ENCODE measurements around the gene LRRC7.
A peak's percentile ranks its signal among the peaks of the same experiment; 100 is the strongest.

The LRRC7 gene

DNA sequence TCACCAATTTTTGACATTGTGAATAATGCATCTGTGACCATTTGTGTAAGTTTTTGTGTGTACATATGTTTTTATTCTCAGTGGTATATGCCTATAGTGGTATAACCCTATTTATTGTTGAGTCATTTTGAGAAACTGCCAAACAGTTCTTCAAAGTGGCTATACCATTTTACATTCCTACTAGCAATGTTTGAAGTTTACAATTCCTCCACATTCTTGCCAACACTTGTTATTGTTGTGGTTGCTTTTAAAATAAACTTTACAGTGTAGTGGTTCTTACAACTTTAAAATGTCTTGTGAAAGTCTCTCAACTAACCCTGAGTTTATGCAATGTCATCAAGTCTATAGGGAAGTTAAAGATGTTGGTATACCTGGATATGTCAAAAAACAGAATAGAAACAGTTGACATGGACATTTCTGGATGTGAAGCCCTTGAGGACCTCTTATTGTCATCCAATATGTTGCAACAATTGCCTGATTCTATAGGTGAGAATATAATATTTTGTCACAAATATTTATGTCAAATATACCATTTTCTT is 418.2 kb downstream of the LRRC7 start:
- no peak for DNase-seq
- in situ Hi-C loops (cut with HindIII; ENCODE audit: low pct_ligation_motif_present, low pct_unique_long_range_greater_than_20kb, low sequenced_read_pairs), result no loop called here

DNA sequence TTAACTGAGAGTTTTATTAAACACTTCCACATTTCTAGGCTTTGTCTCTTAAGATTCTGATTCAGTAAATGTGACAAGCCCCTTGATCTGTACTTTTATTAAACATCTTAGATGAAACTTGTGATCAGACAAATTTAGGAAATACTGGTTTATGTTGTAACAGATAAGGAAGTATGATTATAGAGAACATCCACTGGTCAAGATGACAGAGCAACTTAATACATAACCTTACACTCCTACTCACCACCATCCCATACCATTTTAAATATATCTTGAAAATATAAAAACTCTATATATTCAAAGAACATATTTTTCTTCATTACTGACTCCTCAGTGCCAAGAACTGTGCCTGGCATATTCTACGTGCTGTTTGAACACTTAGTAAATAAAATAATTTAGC is 420.2 kb downstream of the LRRC7 start:
- no peak for DNase-seq
- in situ Hi-C loops (cut with HindIII; ENCODE audit: low pct_ligation_motif_present, low pct_unique_long_range_greater_than_20kb, low sequenced_read_pairs), result no loop called here

GRCh38 chr1:69991644-69992043 is 423.9 kb downstream of the LRRC7 start:
- no peak for DNase-seq
- in situ Hi-C loops (cut with HindIII; ENCODE audit: low pct_ligation_motif_present, low pct_unique_long_range_greater_than_20kb, low sequenced_read_pairs), result no loop called here

- DNase-seq, result no peak
- in situ Hi-C loops (cut with HindIII; ENCODE audit: low pct_ligation_motif_present, low pct_unique_long_range_greater_than_20kb, low sequenced_read_pairs), result no loop called here
These were observed 424.9 kb downstream of the LRRC7 start for GRCh38 chr1:69992594-69992993.

- DNase-seq, result no peak
These were observed 426.1 kb downstream of the LRRC7 start for GRCh38 chr1:69993810-69994209.

GRCh38 chr1:69994241-69994640 is 426.5 kb downstream of the LRRC7 start:
- no peak for DNase-seq
- in situ Hi-C loops (cut with HindIII; ENCODE audit: low pct_ligation_motif_present, low pct_unique_long_range_greater_than_20kb, low sequenced_read_pairs), result no loop called here

More at GRCh38 chr1:69993810-69994209, 426.1 kb downstream of the LRRC7 start:
- in situ Hi-C loops (cut with HindIII; ENCODE audit: low pct_ligation_motif_present, low pct_unique_long_range_greater_than_20kb, low sequenced_read_pairs), result no loop called here

DNA sequence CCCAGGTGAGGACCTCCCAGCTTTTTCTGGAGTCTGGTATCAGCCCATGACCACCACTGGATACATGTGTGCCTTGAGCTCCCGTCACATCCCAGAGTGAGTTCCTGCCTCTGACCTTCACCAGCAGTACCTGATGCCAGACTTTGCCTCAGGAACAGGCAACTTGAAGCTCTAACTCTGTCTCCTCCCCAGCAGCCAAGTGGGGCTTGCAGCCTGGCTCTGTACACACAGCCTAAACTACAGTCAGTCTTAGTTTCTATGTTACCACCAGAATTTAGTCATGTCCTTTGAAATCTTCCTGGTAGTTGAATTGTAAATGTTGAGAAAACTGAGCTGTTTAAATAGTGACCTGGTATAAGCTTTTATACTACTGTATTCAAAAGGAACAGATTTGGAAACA is 431.1 kb downstream of the LRRC7 start:
- in situ Hi-C loops (cut with HindIII; ENCODE audit: low pct_ligation_motif_present, low pct_unique_long_range_greater_than_20kb, low sequenced_read_pairs), result no loop called here

DNA sequence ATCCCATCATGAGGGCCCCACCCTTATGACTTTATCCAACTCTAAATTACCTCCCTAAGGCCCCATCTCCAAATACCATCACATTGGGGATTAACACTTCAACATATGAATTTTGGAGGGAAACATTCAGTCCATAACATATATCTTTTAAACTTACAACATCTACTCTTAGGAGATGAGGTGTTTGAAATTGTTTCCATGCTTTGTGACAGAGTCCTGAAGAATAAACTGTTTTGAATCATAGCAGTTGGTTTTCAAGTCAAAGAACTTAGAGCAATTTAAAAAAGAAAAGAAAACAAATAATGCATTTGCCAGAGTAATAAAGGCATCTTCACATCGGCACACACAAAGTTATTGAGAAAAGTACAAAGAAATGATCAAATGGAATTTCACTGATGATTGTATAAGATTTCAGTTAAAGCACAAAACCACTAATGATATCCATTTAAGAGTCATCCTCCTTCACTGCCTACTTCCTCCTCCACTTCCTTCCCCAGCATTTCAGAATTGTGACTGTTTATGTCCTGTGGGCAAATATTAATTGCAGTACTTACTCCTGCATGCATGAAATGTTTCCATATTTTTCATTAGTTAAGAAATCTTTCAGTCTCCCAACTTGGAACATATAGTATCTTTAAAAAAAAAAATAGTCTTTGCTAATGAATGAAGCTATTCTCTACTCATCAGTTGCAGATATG is 435.6 kb downstream of the LRRC7 start:
- in situ Hi-C loops (cut with HindIII; ENCODE audit: low pct_ligation_motif_present, low pct_unique_long_range_greater_than_20kb, low sequenced_read_pairs), result no loop called here
- no peak for DNase-seq

More for the DNA sequence above, 431.1 kb downstream of the LRRC7 start:
- no peak for DNase-seq

DNA sequence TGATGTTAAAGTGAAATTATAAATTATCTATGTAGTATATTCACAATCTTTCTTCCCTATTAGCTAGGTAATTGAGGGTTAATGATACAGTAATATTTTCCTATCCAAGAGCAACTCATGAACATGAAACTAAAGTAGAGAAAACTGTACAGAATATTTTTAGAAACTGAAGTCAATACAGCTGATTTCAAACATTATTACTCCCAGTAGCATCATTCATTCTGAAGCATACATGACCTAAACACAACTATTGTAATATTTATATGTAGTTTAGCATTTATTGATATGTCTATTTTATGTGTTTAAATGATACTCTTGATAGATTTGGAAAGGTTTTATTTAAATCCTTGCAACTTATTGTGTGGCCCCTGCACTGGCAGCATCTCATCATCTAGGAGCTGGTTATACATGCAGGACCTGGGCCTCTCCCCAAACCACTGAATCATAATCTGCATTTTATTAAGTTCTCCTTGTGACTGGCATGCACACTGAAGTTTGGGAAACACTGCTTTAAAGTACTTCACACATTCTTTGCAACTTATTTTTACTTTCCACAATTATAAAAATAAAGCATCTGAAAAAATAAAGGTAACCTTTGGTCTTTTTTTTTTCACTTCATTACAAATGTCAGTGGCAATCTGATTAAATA is 437.8 kb downstream of the LRRC7 start:
- no peak for DNase-seq
- in situ Hi-C loops (cut with HindIII; ENCODE audit: low pct_ligation_motif_present, low pct_unique_long_range_greater_than_20kb, low sequenced_read_pairs), result no loop called here

- in situ Hi-C loops (cut with HindIII; ENCODE audit: low pct_ligation_motif_present, low pct_unique_long_range_greater_than_20kb, low sequenced_read_pairs), result no loop called here
- DNase-seq, result no peak
These were observed 440.9 kb downstream of the LRRC7 start for GRCh38 chr1:70008660-70009059.

DNA sequence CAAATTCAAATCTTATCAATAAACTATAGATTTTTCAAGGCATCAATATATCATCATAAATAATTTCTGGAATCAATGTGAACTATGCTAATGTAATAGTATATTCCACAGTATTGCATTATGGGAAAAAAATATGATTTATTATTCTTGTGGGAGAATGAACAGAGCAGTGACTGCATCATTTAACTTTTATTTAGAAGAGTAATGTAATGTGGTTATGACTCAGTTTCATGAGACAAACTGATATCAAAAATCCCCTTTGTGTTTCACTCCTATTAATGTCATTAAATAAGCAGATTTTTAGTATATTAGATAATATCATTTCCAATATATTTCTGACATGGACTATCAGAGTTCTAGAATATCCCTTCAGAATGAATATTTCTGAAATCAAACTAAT is 450.0 kb downstream of the LRRC7 start:
- in situ Hi-C loops (cut with HindIII; ENCODE audit: low pct_ligation_motif_present, low pct_unique_long_range_greater_than_20kb, low sequenced_read_pairs), result no loop called here
- no peak for DNase-seq

DNA sequence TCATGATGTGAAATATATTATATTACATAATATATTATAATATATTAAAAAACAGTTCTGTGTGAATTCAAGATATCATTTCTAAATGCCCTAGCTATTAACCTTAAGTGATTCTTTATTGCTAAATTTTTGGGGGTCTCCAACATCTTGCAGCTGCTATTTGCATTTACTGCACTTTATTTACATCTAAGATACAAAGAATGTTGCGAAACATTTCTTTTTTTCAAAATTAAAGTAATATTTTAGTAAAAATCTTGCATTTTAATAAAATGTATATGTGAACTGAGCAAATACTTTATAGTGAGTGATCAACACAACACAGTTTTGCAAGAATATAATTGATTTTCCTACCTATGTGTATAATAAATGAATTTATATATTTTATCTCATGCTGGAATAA is 456.6 kb downstream of the LRRC7 start:
- in situ Hi-C loops (cut with HindIII; ENCODE audit: low pct_ligation_motif_present, low pct_unique_long_range_greater_than_20kb, low sequenced_read_pairs), result no loop called here
- DNase-seq, result no peak

DNA sequence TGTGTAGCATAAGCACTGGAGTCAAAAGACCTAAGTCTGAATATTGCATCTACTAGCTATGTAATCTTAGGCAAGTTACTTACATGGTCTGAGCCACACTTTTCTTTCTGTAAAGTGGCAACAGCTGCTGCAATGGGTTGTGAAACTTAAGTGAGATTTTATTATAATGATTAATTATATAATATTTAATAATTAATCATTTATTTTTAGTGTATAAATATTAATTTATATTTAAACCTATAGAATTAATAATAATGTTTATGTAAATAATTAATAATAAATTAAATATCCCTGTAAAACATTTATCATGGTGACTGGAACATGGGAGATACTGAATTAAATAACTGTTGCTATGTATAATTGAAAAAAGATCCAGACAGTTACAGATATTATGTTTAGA is 457.3 kb downstream of the LRRC7 start:
- DNase-seq, result no peak
- in situ Hi-C loops (cut with HindIII; ENCODE audit: low pct_ligation_motif_present, low pct_unique_long_range_greater_than_20kb, low sequenced_read_pairs), result no loop called here

DNA sequence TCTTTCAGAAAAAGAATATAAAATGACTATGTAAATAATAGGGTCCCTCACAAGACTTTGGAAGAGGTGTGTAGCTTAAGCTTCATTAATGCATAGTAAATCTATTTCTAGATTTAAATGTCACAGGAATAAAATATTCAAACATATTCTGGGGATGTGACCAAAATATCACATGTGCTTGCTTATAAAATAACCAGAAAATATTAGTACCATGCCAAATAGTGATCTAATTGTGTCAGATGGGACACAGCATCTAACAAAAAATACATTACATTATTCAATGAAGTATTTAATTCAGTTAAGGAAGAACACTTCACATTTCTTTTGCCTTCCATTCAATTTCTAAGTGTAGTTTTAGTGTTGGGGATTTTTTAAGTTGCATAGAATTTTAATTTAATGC is 458.1 kb downstream of the LRRC7 start:
- in situ Hi-C loops (cut with HindIII; ENCODE audit: low pct_ligation_motif_present, low pct_unique_long_range_greater_than_20kb, low sequenced_read_pairs), result no loop called here
- DNase-seq, result no peak

DNA sequence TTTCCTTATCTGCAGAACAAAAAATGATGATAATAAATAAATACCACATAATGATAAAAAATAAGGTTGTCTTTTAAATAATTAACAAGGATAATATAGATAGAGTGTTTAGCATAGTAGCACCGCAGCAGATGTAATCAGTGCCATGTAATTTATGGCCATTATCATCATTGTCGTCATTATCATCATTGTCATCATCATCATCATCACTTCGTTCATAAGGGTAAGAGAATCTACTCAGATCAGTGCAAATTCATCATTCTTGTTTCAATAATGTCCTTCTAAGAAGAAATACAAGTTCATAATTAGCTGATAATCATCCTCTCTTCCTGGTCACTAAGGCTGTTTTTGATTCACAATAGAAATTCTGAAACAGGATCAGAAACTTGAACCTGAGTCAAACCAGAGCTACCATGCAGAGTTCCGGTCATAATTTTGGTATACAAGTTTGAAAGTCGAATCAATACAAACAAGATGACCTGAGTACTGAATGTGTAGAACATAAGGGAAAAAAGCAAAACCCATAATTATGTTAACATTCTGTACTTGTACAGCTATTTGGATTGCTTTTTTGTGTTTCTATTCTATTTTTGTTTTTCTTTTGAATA is 465.6 kb downstream of the LRRC7 start:
- in situ Hi-C loops (cut with HindIII; ENCODE audit: low pct_ligation_motif_present, low pct_unique_long_range_greater_than_20kb, low sequenced_read_pairs), result no loop called here

GRCh38 chr1:70033936-70034335 is 466.2 kb downstream of the LRRC7 start:
- no peak for DNase-seq
- in situ Hi-C loops (cut with HindIII; ENCODE audit: low pct_ligation_motif_present, low pct_unique_long_range_greater_than_20kb, low sequenced_read_pairs), result no loop called here

More for the DNA sequence above, 465.6 kb downstream of the LRRC7 start:
- no peak for DNase-seq

DNA sequence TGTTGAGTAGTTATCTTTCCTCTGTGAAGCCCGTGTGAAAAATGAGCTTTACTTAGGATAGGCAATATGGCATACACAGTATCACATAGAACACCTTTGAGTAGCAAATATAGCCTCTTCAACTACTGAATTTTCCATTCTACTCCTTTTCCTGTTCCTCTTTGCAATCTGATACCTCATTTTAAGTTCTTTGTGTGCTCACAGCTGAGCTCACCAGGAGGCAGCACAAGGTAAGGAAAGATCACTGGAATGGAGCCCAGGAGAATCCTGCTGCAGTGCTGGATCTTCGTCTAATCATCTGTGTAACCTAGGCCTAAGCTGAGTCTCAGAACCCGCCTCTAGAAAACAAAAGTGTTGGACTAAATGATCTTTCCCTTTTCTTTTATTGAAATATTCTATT is 466.7 kb downstream of the LRRC7 start:
- in situ Hi-C loops (cut with HindIII; ENCODE audit: low pct_ligation_motif_present, low pct_unique_long_range_greater_than_20kb, low sequenced_read_pairs), result no loop called here
- peak; percentile 30 for DNase-seq

DNA sequence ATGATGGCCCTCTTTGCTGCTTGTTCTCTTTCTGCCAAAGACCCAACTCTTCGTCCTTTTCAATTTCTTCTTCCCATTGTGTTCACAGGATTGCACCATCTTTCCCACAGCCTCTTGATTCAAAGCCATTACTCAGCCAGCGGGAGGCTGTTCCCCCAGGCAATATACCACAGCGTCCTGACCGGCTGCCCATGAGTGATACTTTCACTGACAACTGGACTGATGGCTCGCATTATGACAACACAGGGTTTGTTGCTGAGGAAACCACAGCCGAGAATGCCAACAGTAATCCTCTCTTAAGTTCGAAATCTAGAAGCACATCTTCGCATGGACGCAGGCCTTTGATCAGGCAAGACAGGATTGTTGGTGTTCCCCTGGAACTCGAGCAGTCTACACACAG is 470.3 kb downstream of the LRRC7 start:
- in situ Hi-C loops (cut with HindIII; ENCODE audit: low pct_ligation_motif_present, low pct_unique_long_range_greater_than_20kb, low sequenced_read_pairs), result no loop called here
- DNase-seq, result no peak

GRCh38 chr1:70039485-70039884 is 471.8 kb downstream of the LRRC7 start:
- in situ Hi-C loops (cut with HindIII; ENCODE audit: low pct_ligation_motif_present, low pct_unique_long_range_greater_than_20kb, low sequenced_read_pairs), result no loop called here
- no peak for DNase-seq
